Endothelial cell of umbilical vein (primary cell): ENCODE results near the gene MYH15. TPM values are rescaled to one million over a fixed set of nuclear protein-coding genes. Genes with fewer than 3 reads are reported as not detected.

Experiments used
- BruUV-seq: library from RNA; stranded (reverse); fragments of 400-500 nt; replicated peaks from 2 replicates; lab custom pipeline; 2021; lab: Mats Ljungman, UMichigan
- CTCF ChIA-PET: fragments of 300-600, 350-600 bp; sonication (Branson Sonifier 250); formaldehyde crosslinking; loops from one replicate; lab custom pipeline; 2021; ENCODE audit warnings: antibody characterized with exemption, inconsistent platforms; lab: Charles Lee
- POLR2A ChIA-PET: fragments of 300-600, 350-600 bp; sonication (Branson Sonifier 250); formaldehyde crosslinking; loops from one replicate; lab custom pipeline; 2021; ENCODE audit warnings: antibody characterized with exemption, inconsistent platforms; lab: Charles Lee
- DNase-seq: peaks from one replicate; pipeline ENCODE4 v3.0.0-alpha.2; 2011; ENCODE audit warnings: low read depth, low spot score
- FAIRE-seq: peaks from 2 replicates; lab custom pipeline; 2011; peaks lifted over from hg19 to GRCh38; lab: Jason Lieb, UNC
- H2AFZ ChIP-seq: 2 replicates; pipeline ENCODE4 v1.6.0; 2012; ENCODE audit warnings: low read depth, low read length, control low read depth, inconsistent platforms
- H3K27ac ChIP-seq: 2 replicates; pipeline ENCODE4 v1.5.1; 2011; ENCODE audit warnings: low read depth, mild to moderate bottlenecking, control low read depth, low read length, moderate library complexity; ENCODE audit not compliant: insufficient read depth
- H3K27me3 ChIP-seq, 2 experiments: 2 replicates each; pipeline versions ENCODE4 v1.6.0 to v1.6.1; 2011; ENCODE audit warnings: low read length in 2 of 2, mixed read lengths in 1 of 2; ENCODE audit not compliant: control insufficient read depth in 2 of 2, insufficient read depth in 2 of 2
- H3K36me3 ChIP-seq, 2 experiments: 2 replicates in 1 of 2; 3 replicates in 1 of 2; pipeline ENCODE4 v1.5.1; 2011; ENCODE audit warnings: low read length in 2 of 2, mild to moderate bottlenecking in 1 of 2, moderate library complexity in 1 of 2; ENCODE audit not compliant: control insufficient read depth in 2 of 2, insufficient read depth in 2 of 2; ENCODE audit errors: extremely low read depth in 1 of 2
- H3K4me1 ChIP-seq: 3 replicates; pipeline ENCODE4 v1.5.1; 2011; ENCODE audit warnings: mild to moderate bottlenecking, low read length; ENCODE audit not compliant: control insufficient read depth, insufficient read depth; ENCODE audit errors: extremely low read depth
- H3K4me2 ChIP-seq: 2 replicates; pipeline ENCODE4 v1.6.1; 2011; ENCODE audit warnings: low read length, control low read depth, mixed read lengths; ENCODE audit not compliant: insufficient read depth
- H3K4me3 ChIP-seq, 3 experiments: fragments of 200-600 bp in 1 of 3; sonication (generic), shearing (Covaris generic) in 1 of 3; replicated peaks in 1 of 3; 2 replicates each; pipeline ENCODE4 v1.5.1; 2011 to 2016; ENCODE audit warnings: control low read depth in 3 of 3, low read length in 3 of 3, mild to moderate bottlenecking in 2 of 3, inconsistent platforms in 1 of 3, low read depth in 1 of 3, moderate library complexity in 1 of 3; ENCODE audit not compliant: insufficient read depth in 1 of 3
- H3K79me2 ChIP-seq: 2 replicates; pipeline ENCODE4 v1.6.0; 2012; ENCODE audit warnings: low read length, inconsistent platforms; ENCODE audit not compliant: control insufficient read depth, insufficient read depth
- H3K9ac ChIP-seq: replicated peaks from 2 replicates; pipeline ENCODE3; 2011; ENCODE audit warnings: low read length, control low read depth; ENCODE audit not compliant: insufficient read depth; ENCODE audit errors: extremely low read depth
- H3K9me1 ChIP-seq: replicated peaks from 3 replicates; pipeline ENCODE4 v1.6.0; 2011; ENCODE audit warnings: mild to moderate bottlenecking, low read length; ENCODE audit not compliant: control insufficient read depth, insufficient read depth; ENCODE audit errors: extremely low read depth
- H3K9me3 ChIP-seq: replicated peaks from 2 replicates; pipeline ENCODE4 v1.5.1; 2012; ENCODE audit warnings: low read length, inconsistent platforms; ENCODE audit not compliant: control insufficient read depth, insufficient read depth
- H4K20me1 ChIP-seq: replicated peaks from 2 replicates; pipeline ENCODE3; 2011; ENCODE audit warnings: mild to moderate bottlenecking, low read length; ENCODE audit not compliant: control insufficient read depth, insufficient read depth; ENCODE audit errors: extremely low read depth
- EZH2 ChIP-seq: IDR thresholded peaks from 2 replicates; pipeline ENCODE4 v1.6.1; 2012; ENCODE audit warnings: borderline replicate concordance, low read depth, mild to moderate bottlenecking, moderate library complexity, low read length, inconsistent platforms; ENCODE audit not compliant: severe bottlenecking
- FOS ChIP-seq: IDR thresholded peaks from 2 replicates; pipeline ENCODE4 v1.6.1; 2011; ENCODE audit warnings: mild to moderate bottlenecking, low read length, moderate library complexity, borderline replicate concordance; ENCODE audit not compliant: insufficient read depth
- GATA2 ChIP-seq: IDR thresholded peaks from 2 replicates; pipeline ENCODE4 v1.7.0; 2011; ENCODE audit warnings: low read depth, mild to moderate bottlenecking, moderate library complexity, mixed read lengths, low read length; ENCODE audit not compliant: insufficient read length, insufficient read depth
- JUN ChIP-seq: IDR thresholded peaks from 2 replicates; pipeline ENCODE4 v1.6.1; 2011; ENCODE audit warnings: borderline replicate concordance, low read depth; ENCODE audit not compliant: insufficient read length, insufficient read depth
- MYC ChIP-seq: IDR thresholded peaks from one replicate; pipeline ENCODE4 v1.6.1; 2011; ENCODE audit warnings: mild to moderate bottlenecking, low read depth, low read length
- POLR2A ChIP-seq: IDR thresholded peaks from 2 replicates; pipeline ENCODE4 v1.6.1; 2012; ENCODE audit warnings: low read depth, mild to moderate bottlenecking, control low read depth, low read length
- POLR2AphosphoS5 ChIP-seq: IDR thresholded peaks from 2 replicates; pipeline ENCODE4 v1.6.1; 2012; ENCODE audit warnings: low read depth, mild to moderate bottlenecking, control low read depth, low read length, moderate library complexity; ENCODE audit not compliant: insufficient read depth
- dilution Hi-C: fragments of 300-500 bp; cut with MboI; formaldehyde crosslinking; loops from one replicate; pipeline ENCODE4 v1.15.0; 2019; ENCODE audit warnings: low sequenced_read_pairs; ENCODE audit not compliant: extremely low pct_ligation_motif_present
- intact Hi-C: fragments of 100-400 bp; cut with micrococcal nuclease; formaldehyde crosslinking; loops from one replicate; pipeline ENCODE4 v1.10.0; 2022
- polyA plus RNA-seq, 4 experiments: library from polyadenylated mRNA; depleted of rRNA in 3 of 4; stranded (reverse) in 3 of 4; unstranded in 1 of 4; fragments of >200 nt; gene quantifications; 2 replicates each; pipeline versions ENCODE4 v1.2.1 to v1.2.3, GENCODE V29; 2011 to 2012; ENCODE audit warnings: missing spikeins in 1 of 4
- total RNA-seq: library from RNA; stranded (reverse); gene quantifications from 2 replicates; pipeline ENCODE4 v1.2.3, GENCODE V29; 2021
- TF ChIP-seq, protein P1 (sequence below): IDR thresholded peaks from 2 replicates; pipeline ENCODE4 v1.6.1; 2011; ENCODE audit not compliant: insufficient read depth, insufficient read length
- TF ChIP-seq, protein P2 (sequence below), 2 donors: IDR thresholded peaks; 1 replicate in 1 of 2; 2 replicates in 1 of 2; pipeline ENCODE4 v1.5.1; 2011; ENCODE audit warnings: low read length in 2 of 2, mild to moderate bottlenecking in 2 of 2, moderate library complexity in 2 of 2, control low read depth in 1 of 2, inconsistent platforms in 1 of 2, low read depth in 1 of 2; ENCODE audit not compliant: insufficient read depth in 1 of 2; ENCODE audit errors: extremely low read depth in 1 of 2

Gene MYH15
- total and polyA plus RNA-seq, 2 donors (not counting 3 experiments of a cell fraction or from before 2014, with no cell fraction given) = 0.27 TPM; not detected in 1

DNA sequence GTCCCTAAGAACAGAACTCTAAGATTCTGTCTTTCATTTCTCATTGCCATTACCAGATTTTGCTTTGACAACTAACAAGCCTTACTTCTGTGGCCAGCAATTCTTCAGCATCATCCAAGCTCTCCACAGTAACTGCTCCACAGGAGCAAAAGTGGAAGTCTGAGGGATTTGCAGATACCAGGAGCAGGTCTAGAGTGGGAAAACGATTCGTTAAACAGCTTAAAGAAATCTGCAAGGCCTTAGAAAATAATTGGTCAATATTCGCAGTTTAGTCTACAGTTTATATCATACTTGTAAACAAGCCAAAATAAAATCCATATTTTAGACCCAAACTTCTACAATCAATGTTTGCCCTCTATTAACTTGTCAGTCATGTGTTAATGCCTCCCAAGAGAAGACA is 24.1 kb downstream of the MYH15 start:
- dilution Hi-C loops (no loop called here), intact Hi-C loops (no loop called here)
- H3K9me1 ChIP-seq = no peaks in the 10 kb centered on the region
- BruUV-seq = no TSS peak
- H3K36me3 ChIP-seq = no peaks in the 10 kb centered on the region
- no peaks in the 10 kb centered on the region for H4K20me1 ChIP-seq
- ChIA-PET CTCF (interaction anchor here (0.9 to 4.9 kb wide), 8 partner anchors 8 to 549 kb away, joined by 3 to 50 read pairs (median 4); no protein-coding TSS in a partner anchor), POLR2A (no interaction called here)
- no peak for FAIRE-seq
- TF ChIP-seq JUN = no peak
- no peak for TF ChIP-seq POLR2A
- TF ChIP-seq MYC = no peak
- no peak for TF ChIP-seq EZH2
- TF ChIP-seq FOS = no peak
- no peak for TF ChIP-seq POLR2AphosphoS5
- no peak for TF ChIP-seq GATA2
- TF ChIP-seq, protein P1, sequence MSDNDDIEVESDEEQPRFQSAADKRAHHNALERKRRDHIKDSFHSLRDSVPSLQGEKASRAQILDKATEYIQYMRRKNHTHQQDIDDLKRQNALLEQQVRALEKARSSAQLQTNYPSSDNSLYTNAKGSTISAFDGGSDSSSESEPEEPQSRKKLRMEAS = no peak
- TF ChIP-seq, protein P2, sequence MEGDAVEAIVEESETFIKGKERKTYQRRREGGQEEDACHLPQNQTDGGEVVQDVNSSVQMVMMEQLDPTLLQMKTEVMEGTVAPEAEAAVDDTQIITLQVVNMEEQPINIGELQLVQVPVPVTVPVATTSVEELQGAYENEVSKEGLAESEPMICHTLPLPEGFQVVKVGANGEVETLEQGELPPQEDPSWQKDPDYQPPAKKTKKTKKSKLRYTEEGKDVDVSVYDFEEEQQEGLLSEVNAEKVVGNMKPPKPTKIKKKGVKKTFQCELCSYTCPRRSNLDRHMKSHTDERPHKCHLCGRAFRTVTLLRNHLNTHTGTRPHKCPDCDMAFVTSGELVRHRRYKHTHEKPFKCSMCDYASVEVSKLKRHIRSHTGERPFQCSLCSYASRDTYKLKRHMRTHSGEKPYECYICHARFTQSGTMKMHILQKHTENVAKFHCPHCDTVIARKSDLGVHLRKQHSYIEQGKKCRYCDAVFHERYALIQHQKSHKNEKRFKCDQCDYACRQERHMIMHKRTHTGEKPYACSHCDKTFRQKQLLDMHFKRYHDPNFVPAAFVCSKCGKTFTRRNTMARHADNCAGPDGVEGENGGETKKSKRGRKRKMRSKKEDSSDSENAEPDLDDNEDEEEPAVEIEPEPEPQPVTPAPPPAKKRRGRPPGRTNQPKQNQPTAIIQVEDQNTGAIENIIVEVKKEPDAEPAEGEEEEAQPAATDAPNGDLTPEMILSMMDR (IDR thresholded peaks at IDR 0.05; ENCODE audit: extremely low read depth in 1 of 2, insufficient read depth in 1 of 2, low read depth in 1 of 2, low read length in 2 of 2) = no peak
- peaks cover 12% of the 10 kb centered on the region for H3K4me1 ChIP-seq
- H3K9ac ChIP-seq = no peak overlapping the region
- no peak for DNase-seq
- H2AFZ ChIP-seq = no peak overlapping the region
- no peak overlapping the region for H3K4me3 ChIP-seq
- H3K4me2 ChIP-seq = no peak overlapping the region
- H3K27me3 ChIP-seq = no peaks in the 10 kb centered on the region
- no peaks in the 10 kb centered on the region for H3K79me2 ChIP-seq
- no peaks in the 10 kb centered on the region for H3K9me3 ChIP-seq
- no peak overlapping the region for H3K27ac ChIP-seq
